SK-N-SH (cell line): Measurements from ENCODE around the gene KLF16. TPM values are rescaled to one million over a fixed set of nuclear protein-coding genes. Genes with fewer than 3 reads are reported as not detected.

Source experiments
- CTCF ChIA-PET: fragments of 300-600, 350-600 bp; formaldehyde crosslinking; extraction: SDS; loops from one replicate; lab custom pipeline; 2021; lab: Yijun Ruan, JAX
- POLR2A ChIA-PET: fragments of 350-600 bp; sonication (Branson Sonifier 250); formaldehyde crosslinking; extraction: SDS; loops from one replicate; lab custom pipeline; 2020; ENCODE audit warnings: antibody characterized with exemption, inconsistent platforms; lab: Yijun Ruan, JAX
- DNase-seq: peaks from one replicate; pipeline ENCODE4 v3.0.0; 2012
- H2AFZ ChIP-seq: fragments of 200-600 bp; sonication (generic); 2 replicates; pipeline ENCODE4 v1.8.1; 2016; ENCODE audit warnings: antibody characterized with exemption, mild to moderate bottlenecking, low read depth
- H3F3A ChIP-seq: fragments of 200-600 bp; sonication (generic); replicated peaks from 2 replicates; pipeline ENCODE3; 2016; ENCODE audit warnings: antibody characterized with exemption, mild to moderate bottlenecking; ENCODE audit not compliant: insufficient read depth
- H3K27ac ChIP-seq, 2 experiments: fragments of 200-500 bp in 1 of 2; fragments of 200-600 bp in 1 of 2; sonication (Bioruptor generic) in 1 of 2; sonication (generic), shearing (Covaris generic) in 1 of 2; 2 replicates each; pipeline versions ENCODE4 v1.5.1 to v1.6.1; 2014 to 2016; ENCODE audit warnings: low read depth in 2 of 2, inconsistent platforms in 1 of 2, low read length in 1 of 2, mild to moderate bottlenecking in 1 of 2, mixed read lengths in 1 of 2
- H3K27me3 ChIP-seq: fragments of 200-600 bp; sonication (generic), shearing (Covaris generic); 2 replicates; pipeline ENCODE4 v1.6.1; 2016; ENCODE audit warnings: mixed run types; ENCODE audit not compliant: insufficient read depth
- H3K36me3 ChIP-seq, 2 experiments: fragments of 200-500 bp in 1 of 2; fragments of 200-600 bp in 1 of 2; sonication (Bioruptor generic) in 1 of 2; sonication (generic) in 1 of 2; replicated peaks in 1 of 2; 2 replicates each; pipeline versions ENCODE3 to v1.5.1; 2014 to 2016; ENCODE audit warnings: low read length in 1 of 2, mild to moderate bottlenecking in 1 of 2; ENCODE audit not compliant: insufficient read depth in 2 of 2, control insufficient read depth in 1 of 2
- H3K4me1 ChIP-seq, 2 experiments: fragments of 200-500 bp in 1 of 2; fragments of 200-600 bp in 1 of 2; sonication (Bioruptor generic) in 1 of 2; sonication (generic), shearing (Covaris generic) in 1 of 2; 2 replicates each; pipeline versions ENCODE4 v1.5.1 to v1.6.1; 2014 to 2016; ENCODE audit warnings: low read depth in 1 of 2, low read length in 1 of 2, mixed run types in 1 of 2; ENCODE audit not compliant: insufficient read depth in 2 of 2, control insufficient read depth in 1 of 2
- H3K4me2 ChIP-seq: fragments of 200-600 bp; sonication (generic), shearing (Covaris generic); 2 replicates; pipeline ENCODE4 v1.6.1; 2017; ENCODE audit warnings: mixed run types
- H3K4me3 ChIP-seq, 2 experiments: fragments of 200-500 bp in 1 of 2; fragments of 200-600 bp in 1 of 2; sonication (Bioruptor generic) in 1 of 2; sonication (generic), shearing (Covaris generic) in 1 of 2; 2 replicates each; pipeline versions ENCODE4 v1.5.1 to v1.8.1; 2014 to 2016; ENCODE audit warnings: low read depth in 2 of 2, inconsistent platforms in 1 of 2, low read length in 1 of 2, mild to moderate bottlenecking in 1 of 2, mixed read lengths in 1 of 2, moderate library complexity in 1 of 2
- H3K79me2 ChIP-seq: fragments of 200-600 bp; sonication (generic); 2 replicates; pipeline ENCODE4 v1.8.1; 2017; ENCODE audit warnings: mild to moderate bottlenecking; ENCODE audit not compliant: insufficient read depth
- H3K9ac ChIP-seq: fragments of 200-600 bp; sonication (generic); 2 replicates; pipeline ENCODE4 v1.6.1; 2017; ENCODE audit warnings: mixed run types
- H3K9me2 ChIP-seq: fragments of 200-600 bp; sonication (generic); 2 replicates; pipeline ENCODE4 v1.6.1; 2017; ENCODE audit warnings: mixed run types
- H3K9me3 ChIP-seq: fragments of 200-600 bp; sonication (generic); 2 replicates; pipeline ENCODE4 v1.6.1; 2017; ENCODE audit warnings: mixed run types, mild to moderate bottlenecking, moderate library complexity
- H4K20me1 ChIP-seq: fragments of 200-600 bp; sonication (generic); 2 replicates; pipeline ENCODE4 v1.6.1; 2017; ENCODE audit warnings: mild to moderate bottlenecking, mixed run types; ENCODE audit not compliant: insufficient read depth
- EP300 ChIP-seq, 2 experiments: IDR thresholded peaks; 2 replicates each; pipeline versions ENCODE4 v1.4.0 to v1.6.1; 2012; ENCODE audit warnings: borderline replicate concordance in 1 of 2, low read depth in 1 of 2, low read length in 1 of 2
- MEF2A ChIP-seq: IDR thresholded peaks from 2 replicates; pipeline ENCODE4 v1.4.0; 2012; ENCODE audit warnings: low read depth, borderline replicate concordance
- WGBS: methylation state at CpG from one replicate; pipeline ENCODE4 v1.1.6; 2017; ENCODE audit warnings: low lambda C conversion rate; 5-methylcytosine and 5-hydroxymethylcytosine counted together
- polyA plus RNA-seq, 3 experiments: library from polyadenylated mRNA; depleted of rRNA; stranded (reverse); fragments of >200 nt; gene quantifications; 2 replicates each; pipeline ENCODE4 v1.2.3, GENCODE V29; 2012
- TF ChIP-seq, protein P1 (sequence below): fragments of 150-350 bp; IDR thresholded peaks from 2 replicates; pipeline ENCODE4 v1.6.1; 2017; ENCODE audit warnings: antibody characterized with exemption, low read length, low read depth, borderline replicate concordance
- TF ChIP-seq, protein P2 (sequence below): fragments of 200-600 bp; sonication (generic); IDR thresholded peaks from 2 replicates; pipeline ENCODE4 v1.6.1; 2017; ENCODE audit warnings: antibody characterized with exemption, mild to moderate bottlenecking, moderate library complexity
- TF ChIP-seq, protein P3 (sequence below): IDR thresholded peaks from 2 replicates; pipeline ENCODE4 v1.4.0; 2012; ENCODE audit warnings: low read depth, borderline replicate concordance
- TF ChIP-seq, protein P4 (sequence below): fragments of 150-350 bp; IDR thresholded peaks from 2 replicates; pipeline ENCODE4 v1.6.1; 2016; ENCODE audit warnings: mild to moderate bottlenecking, low read depth, low read length
- TF ChIP-seq, protein P5 (sequence below): IDR thresholded peaks from 2 replicates; pipeline ENCODE4 v1.4.0; 2012; ENCODE audit warnings: low read depth

The KLF16 gene
- polyA plus RNA-seq, 1 of the 3 experiments (the other 2 are of a cell fraction) = 16.1 TPM

DNA sequence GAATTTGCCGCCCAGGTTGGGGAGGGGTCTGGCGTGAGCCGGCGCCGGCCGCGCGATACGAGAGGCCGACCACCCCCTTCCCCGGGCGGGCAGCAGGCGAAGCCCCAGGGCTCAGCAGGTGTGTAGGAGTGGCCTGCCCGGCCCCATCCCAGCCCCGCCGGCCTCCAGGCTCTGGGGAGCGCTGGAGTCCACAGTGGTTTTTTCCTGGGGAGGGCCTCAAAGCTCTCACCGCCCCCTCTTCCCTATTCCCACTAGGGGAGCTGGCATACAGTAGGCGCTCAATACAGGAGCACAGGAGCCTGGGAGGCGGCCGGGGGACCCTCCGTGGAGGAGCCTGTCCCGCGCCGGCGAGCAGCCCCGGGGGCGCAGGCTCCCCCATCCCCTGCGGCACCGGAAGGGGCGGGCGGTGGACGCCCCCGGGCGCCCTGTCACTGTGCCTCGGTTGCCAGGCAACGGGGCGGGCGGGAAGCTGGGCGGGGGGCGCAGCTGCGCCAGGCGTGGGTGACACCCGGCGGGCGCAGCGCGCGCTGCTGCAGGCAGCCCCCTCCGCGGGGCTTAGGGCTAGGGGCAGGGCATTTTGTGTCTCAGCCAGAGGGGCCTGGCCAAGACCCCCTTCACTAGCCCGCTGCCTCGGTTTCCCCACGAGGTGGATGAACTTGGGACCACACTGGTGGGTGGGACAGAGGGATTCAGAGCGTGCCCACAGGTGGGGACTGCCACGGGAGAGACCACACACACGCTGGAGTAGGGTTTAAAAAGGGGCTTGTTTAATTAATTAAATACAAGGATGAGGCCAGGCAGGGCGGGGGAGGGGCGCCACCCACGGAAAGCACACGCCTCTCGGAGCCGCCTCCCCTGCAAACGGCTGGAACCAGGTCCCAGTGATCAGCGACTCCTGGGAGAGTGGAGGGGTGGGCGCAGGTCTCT, 11.5 kb downstream of the KLF16 start:
- H3K79me2 ChIP-seq = peaks cover 78% of the 10 kb centered on the region
- TF ChIP-seq MEF2A = no peak
- TF ChIP-seq, protein P1, sequence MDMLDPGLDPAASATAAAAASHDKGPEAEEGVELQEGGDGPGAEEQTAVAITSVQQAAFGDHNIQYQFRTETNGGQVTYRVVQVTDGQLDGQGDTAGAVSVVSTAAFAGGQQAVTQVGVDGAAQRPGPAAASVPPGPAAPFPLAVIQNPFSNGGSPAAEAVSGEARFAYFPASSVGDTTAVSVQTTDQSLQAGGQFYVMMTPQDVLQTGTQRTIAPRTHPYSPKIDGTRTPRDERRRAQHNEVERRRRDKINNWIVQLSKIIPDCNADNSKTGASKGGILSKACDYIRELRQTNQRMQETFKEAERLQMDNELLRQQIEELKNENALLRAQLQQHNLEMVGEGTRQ = no peak
- TF ChIP-seq, protein P2, sequence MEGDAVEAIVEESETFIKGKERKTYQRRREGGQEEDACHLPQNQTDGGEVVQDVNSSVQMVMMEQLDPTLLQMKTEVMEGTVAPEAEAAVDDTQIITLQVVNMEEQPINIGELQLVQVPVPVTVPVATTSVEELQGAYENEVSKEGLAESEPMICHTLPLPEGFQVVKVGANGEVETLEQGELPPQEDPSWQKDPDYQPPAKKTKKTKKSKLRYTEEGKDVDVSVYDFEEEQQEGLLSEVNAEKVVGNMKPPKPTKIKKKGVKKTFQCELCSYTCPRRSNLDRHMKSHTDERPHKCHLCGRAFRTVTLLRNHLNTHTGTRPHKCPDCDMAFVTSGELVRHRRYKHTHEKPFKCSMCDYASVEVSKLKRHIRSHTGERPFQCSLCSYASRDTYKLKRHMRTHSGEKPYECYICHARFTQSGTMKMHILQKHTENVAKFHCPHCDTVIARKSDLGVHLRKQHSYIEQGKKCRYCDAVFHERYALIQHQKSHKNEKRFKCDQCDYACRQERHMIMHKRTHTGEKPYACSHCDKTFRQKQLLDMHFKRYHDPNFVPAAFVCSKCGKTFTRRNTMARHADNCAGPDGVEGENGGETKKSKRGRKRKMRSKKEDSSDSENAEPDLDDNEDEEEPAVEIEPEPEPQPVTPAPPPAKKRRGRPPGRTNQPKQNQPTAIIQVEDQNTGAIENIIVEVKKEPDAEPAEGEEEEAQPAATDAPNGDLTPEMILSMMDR = no peak
- TF ChIP-seq, protein P3, sequence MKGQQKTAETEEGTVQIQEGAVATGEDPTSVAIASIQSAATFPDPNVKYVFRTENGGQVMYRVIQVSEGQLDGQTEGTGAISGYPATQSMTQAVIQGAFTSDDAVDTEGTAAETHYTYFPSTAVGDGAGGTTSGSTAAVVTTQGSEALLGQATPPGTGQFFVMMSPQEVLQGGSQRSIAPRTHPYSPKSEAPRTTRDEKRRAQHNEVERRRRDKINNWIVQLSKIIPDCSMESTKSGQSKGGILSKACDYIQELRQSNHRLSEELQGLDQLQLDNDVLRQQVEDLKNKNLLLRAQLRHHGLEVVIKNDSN = no peak
- no peak for TF ChIP-seq EP300 (IDR thresholded peaks at IDR 0.05; ENCODE audit: borderline replicate concordance in 1 of 2, low read depth in 1 of 2, low read length in 1 of 2)
- TF ChIP-seq, protein P4, sequence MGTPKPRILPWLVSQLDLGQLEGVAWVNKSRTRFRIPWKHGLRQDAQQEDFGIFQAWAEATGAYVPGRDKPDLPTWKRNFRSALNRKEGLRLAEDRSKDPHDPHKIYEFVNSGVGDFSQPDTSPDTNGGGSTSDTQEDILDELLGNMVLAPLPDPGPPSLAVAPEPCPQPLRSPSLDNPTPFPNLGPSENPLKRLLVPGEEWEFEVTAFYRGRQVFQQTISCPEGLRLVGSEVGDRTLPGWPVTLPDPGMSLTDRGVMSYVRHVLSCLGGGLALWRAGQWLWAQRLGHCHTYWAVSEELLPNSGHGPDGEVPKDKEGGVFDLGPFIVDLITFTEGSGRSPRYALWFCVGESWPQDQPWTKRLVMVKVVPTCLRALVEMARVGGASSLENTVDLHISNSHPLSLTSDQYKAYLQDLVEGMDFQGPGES = no peak
- TF ChIP-seq, protein P5, sequence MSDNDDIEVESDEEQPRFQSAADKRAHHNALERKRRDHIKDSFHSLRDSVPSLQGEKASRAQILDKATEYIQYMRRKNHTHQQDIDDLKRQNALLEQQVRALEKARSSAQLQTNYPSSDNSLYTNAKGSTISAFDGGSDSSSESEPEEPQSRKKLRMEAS = no peak
- H3K9ac ChIP-seq = no peak overlapping the region
- H3K4me2 ChIP-seq = no peak overlapping the region
- ChIA-PET POLR2A (no interaction called here), CTCF (interaction anchor here (1.0 to 2.8 kb wide), 4 partner anchors 13 to 179 kb away, joined by 3 to 11 read pairs (median 7); no protein-coding TSS in a partner anchor)
- H3F3A ChIP-seq = peaks cover 28% of the 10 kb centered on the region
- H3K27ac ChIP-seq = no peak overlapping the region
- H3K9me2 ChIP-seq = no peaks in the 10 kb centered on the region
- no peaks in the 10 kb centered on the region for H3K9me3 ChIP-seq
- peaks cover 18 to 28% of the 10 kb centered on the region in 2 experiments; a peak in 3 of 4 replicates for H3K4me1 ChIP-seq
- DNase-seq = no peak
- no peak overlapping the region for H2AFZ ChIP-seq
- no peak overlapping the region for H3K4me3 ChIP-seq
- H3K36me3 ChIP-seq = peaks cover 3 to 6% of the 10 kb centered on the region in 2 experiments
- no peaks in the 10 kb centered on the region for H3K27me3 ChIP-seq
- peaks cover 85% of the 10 kb centered on the region for H4K20me1 ChIP-seq
- WGBS = 86% methylated on average over 50 of the region's 66 CpGs
